Posterior cingulate gyrus (tissue), 11 donors: Measurements from ENCODE around the gene C1R.
"Not testable (repeated sequence)": the region's sequence is repeated elsewhere in the genome, so short reads cannot be mapped to it uniquely, and the experiment has no call there.

ENCODE experiments used
- DNase-seq, 10 donors: peaks; one replicate each; pipeline versions ENCODE4 v3.0.0 to v3.0.0-alpha.2; 2020 to 2021; ENCODE audit warnings: mixed read lengths in 3 of 10
- intact Hi-C: fragments of 100-400 bp; cut with DNase I; formaldehyde crosslinking; loops from one replicate; pipeline ENCODE4 v1.15.1; 2023

Gene C1R

DNA sequence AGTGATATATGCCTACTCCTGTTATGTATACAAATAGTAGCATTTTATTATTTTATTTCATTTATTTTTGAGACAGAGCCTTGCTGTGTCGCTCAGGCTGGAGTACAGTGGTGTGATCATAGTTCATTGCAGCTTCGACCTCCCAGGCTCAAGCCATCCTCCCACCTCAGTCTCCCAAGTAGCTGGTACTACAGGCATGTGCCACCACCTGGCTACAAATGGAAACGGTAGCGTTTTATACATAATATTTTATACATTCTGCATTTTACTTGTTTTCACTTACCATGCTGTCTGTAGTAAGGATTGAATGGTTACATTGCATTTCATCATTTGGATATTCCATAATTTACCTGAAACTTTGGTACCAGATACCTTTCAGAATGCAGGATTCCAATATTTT lies 14.1 kb downstream of the C1R start:
- no peak for DNase-seq
- intact Hi-C loops = no loop called here

DNA sequence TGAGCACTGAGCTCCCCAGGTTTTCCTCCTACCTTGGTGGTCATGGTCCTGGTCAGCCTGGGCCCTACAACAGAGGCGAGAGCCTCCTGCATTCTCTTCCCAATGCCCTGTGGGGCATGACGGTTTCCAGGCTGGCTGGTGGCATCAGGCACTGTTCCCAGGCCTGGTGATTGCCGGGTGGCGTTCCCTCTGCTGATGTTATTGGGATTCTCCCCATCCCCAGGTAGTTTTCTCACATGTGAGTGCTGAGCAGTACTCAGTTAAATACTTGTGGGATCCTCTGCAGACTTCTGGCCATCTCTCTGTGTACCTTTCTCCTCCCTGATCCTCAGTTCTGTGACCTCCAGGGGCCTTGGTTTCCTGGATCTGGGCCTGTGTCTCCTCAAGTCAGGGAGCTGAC lies 15.8 kb downstream of the C1R start:
- DNase-seq = no peak
- intact Hi-C loops = no loop called here

- no peak for DNase-seq
- intact Hi-C loops = no loop called here
Observed at GRCh38 chr12:7075939-7076338, 16.3 kb downstream of the C1R start.

DNA sequence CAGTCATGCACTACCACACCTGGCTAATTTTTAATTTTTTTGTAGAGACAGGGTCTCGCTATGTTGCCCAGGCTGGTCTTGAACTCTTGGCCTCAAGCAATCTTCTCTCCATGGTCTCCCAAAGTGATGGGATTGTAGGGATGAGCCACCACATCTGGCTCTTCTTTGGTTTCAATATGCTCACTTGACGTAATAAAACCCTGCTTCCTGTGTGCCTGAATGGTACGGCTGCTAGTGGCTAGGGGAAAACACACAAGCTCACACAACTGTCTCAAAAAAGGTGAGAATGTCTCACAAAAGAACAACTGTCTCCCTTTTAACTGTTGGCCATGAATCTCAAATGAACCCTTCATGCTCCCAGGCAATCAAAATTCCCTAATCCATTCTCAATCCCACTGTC lies 16.7 kb downstream of the C1R start:
- intact Hi-C loops = no loop called here
- DNase-seq = no peak

- intact Hi-C loops = no loop called here
- DNase-seq = no peak
Observed at GRCh38 chr12:7073946-7074345, 18.3 kb downstream of the C1R start.

DNA sequence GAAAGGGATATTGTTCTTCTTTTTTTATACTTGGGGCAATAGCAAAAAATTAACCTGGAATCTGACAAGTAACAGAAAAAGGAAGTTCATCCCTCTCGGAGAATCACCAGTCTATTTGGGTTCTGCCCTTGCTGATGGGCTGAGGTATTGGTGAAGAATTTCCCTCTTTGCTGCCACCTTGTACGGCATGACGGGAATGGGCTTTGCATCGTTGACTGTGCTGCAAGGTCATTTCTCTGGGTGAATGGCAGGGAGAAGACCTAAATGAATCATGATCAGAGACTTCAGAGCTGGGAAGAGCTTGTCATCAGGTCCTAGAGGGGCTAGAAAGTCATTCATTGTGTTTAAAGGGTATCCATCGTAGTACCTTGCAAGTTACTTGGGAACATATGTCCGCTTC lies 19.7 kb downstream of the C1R start:
- intact Hi-C loops = no loop called here
- no peak for DNase-seq

DNA sequence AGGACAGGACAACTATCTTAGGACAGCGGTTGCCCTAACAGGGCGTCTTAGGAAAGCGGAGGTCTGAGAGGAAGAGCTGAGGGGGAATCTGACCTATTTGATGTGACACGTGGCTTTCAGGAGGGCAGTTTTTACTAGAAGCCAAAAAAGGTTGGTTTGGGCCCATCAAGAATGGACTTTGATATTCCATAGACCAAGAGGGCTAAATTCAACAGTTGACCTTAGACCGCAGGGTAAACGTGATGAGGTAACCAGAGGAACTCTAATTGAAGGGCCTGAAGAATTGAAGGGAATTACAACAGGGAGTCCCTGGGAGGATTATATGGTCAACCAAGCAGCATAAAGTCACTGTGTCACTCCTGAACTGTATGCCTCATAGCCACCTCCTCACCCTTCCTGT lies 20.2 kb downstream of the C1R start:
- no peak for DNase-seq
- intact Hi-C loops = no loop called here

GRCh38 chr12:7069386-7069785 lies 22.9 kb downstream of the C1R start:
- intact Hi-C loops = no loop called here
- no peak for DNase-seq

DNA sequence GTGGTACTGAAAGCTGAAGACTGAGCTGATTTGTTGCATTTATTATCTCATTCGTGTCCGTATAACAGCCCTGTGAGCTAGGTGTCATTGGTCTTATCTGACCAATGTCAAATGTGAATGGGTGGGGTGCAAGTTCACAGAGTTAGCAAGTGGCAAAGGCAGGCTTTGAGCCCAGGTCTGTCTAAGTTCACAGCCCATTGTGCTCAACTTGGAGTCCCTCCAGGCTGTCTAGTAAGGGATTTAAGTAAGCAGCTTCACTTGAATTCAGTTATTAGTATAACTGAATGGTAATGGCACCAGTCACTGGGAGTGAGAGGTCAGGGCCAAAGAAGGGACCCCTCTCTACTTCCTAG lies 23.3 kb downstream of the C1R start:
- intact Hi-C loops = no loop called here
- no peak for DNase-seq

DNA sequence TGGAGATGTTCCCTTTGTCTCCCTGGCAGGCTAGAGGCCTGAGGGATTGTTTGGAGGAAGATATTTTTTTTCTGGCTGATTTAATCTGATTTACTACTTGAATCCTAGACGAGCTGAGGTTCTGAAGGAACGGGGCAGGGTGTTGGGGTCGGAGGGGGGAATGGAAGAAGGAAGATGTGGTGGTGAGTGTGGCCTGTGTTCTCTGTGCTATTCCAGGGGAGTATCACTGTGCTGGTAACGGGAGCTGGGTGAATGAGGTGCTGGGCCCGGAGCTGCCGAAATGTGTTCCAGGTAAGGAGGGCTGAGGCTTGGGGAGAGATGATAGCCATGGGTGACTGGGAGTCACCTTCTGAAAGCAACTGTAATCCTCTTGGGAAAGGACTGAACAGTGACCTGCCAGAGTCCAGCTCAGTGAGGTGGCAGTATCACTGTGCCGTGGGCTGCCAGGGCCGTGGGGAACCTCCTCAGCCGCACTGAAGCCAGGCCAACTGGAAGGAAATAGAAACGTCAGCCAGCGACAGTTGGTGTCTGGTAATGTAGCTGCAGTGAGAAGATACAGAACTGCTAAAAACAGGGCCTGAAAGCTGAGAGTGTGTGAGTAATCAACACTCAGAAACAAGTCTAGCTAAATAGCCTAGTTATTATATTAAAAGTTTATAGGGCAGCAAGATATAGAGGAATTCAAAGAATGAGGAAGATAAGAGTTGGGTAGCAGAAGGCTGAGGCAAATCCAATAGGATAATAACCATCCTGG lies 23.8 kb downstream of the C1R start:
- DNase-seq = peak in 3 of 10 donors; percentile 24 to 43 (median 36)
- intact Hi-C loops = no loop called here

- intact Hi-C loops = no loop called here
- DNase-seq = no peak
Observed at GRCh38 chr12:7067096-7067495, 25.1 kb downstream of the C1R start.

DNA sequence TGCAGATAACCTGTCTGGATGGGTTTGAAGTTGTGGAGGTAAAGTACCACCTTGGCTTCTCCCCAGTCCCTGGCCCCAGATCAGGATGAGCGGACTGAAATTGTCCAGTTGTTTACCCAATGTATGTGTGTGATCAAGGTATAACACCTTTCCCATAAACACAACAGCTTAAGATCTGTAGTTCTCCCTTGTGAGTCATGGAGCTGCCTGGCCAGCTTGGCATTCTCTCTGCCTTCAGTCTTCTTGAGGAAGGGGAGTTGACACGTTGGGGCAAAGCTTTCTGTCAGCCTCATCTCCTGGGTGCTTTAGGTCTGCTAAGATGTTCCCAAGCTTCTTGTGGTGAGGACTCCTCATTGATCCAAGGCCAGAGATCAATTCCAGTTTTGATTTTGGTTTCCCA lies 25.6 kb downstream of the C1R start:
- intact Hi-C loops = no loop called here
- DNase-seq = no peak

- intact Hi-C loops = no loop called here
Observed at GRCh38 chr12:7065073-7065623, 27.1 kb downstream of the C1R start.

DNA sequence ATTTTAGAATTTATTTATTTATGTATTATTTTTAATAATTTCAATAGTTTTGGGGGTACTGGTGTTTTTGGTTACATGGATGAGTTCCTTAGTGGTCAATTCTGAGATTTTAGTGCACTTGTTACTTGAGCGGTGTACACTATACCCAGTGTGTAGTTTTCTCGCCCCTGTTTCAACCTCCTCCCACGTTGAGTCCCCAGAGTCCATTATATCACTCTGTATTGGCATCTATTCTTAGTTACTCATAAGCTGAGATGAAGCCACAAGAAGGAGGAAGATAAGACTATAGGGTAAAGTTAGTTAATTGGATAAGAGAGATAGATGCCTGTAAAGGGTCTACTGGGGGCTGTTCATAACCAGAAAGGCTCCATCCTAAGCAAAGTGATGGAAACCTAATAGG lies 27.7 kb downstream of the C1R start:
- intact Hi-C loops = no loop called here
- no peak for DNase-seq

More at GRCh38 chr12:7065073-7065623, 27.1 kb downstream of the C1R start:
- DNase-seq = no peak

DNA sequence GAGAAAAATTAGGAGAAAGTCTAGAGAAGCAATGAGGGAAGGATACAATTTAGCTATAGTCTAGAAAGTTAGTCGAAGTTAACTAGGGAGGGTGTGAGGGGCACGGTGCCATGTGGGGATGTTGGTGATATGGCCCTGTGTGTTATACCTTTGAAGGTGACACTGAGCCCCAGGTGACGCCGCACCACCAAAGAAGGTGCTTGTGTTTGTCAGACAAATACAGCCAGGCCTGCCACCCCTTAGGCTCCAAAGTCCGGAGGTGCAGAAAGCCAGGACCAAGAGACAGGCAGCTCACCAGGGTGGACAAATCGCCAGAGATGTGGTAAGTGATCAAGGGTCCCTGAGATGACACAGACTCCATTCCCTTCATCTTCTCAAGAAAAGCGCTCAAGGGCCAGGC lies 30.6 kb downstream of the C1R start:
- DNase-seq = no peak
- intact Hi-C loops = no loop called here

GRCh38 chr12:7061138-7061537 lies 31.1 kb downstream of the C1R start:
- intact Hi-C loops = no loop called here
- no peak for DNase-seq

DNA sequence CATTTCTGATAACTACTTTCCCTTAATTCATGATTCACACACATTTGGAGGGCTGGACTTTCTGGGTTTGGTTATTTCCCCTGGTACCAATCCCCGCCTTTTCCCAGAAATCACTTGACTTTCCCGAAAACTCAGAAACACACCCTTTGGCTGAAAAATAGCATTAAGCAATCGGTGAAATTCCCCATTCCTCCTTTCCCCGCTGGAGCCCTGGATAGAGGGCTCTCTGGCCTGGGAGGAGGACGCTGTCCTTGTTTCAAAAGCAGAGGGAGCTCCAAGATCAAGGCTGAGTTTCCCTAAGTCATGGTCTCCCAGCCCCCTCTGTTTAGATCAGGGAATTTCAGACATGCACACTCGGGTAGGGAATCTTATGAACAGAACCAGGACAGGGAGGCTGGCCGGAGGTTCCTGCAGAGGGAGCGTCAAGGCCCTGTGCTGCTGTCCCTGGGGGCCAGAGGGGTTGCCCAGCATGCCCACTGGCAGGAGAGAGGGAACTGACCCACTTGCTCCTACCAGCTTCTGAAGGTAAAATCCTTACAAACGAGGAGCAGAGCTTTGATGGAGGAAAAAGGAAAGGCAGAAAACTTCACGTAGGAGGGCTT lies 31.8 kb downstream of the C1R start, which contains the start of gene C1S:
Gene C1S, plus strand, starts transcription at position 366 of the 602 bp plus-strand sequence. CDS start 1,195 bp downstream, outside the sequence.
- DNase-seq = peak in 2 of 10 donors; percentile 8 to 10
- intact Hi-C loops = no loop called here

DNA sequence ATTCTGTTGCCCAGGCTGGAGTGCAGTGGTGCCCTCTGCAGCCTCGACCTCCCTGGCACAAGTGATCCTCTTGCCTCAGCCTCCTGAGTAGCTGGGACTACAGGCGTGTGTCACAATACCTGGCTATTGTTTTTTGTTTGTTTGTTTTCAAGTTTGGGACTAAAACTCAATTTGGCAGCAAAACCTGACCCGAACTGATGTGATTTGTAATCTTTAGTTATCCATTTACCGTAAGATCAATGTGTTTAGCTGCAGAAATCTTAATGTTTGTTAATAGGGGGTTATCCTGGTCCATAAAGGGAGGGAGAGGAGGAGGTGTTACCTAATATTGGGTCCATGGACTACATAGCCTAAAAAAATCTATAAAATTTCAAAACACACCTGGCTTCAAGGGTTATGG lies 32.5 kb downstream of the C1R start:
- intact Hi-C loops = no loop called here
- no peak for DNase-seq

DNA sequence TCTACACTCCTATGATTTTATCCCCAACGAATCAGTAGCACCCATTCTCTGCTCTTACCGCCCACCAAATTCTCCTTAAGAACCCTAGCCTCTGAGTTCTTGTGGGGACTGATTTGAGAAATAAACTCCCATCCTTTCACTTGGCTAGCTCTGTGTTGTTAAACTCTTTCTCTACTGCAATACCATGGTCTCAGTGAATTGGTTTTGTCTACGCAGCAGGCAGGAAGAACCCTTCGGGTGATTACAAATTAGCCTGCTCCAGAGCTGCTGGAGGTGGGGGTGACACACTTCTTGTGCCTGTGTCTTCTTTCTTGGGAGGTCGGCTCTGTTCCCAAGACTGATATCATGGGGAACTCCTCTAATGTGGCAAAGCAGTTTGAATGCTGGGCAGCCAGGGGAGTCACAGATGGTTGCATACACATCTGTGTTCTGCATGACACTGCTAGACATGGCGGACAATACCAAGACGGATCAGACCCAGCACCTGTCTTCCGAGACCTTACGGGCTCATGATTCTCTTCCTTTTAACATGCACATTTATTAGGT lies 33.3 kb downstream of the C1R start:
- DNase-seq = no peak
- intact Hi-C loops = no loop called here

GRCh38 chr12:7058163-7058845 lies 33.9 kb downstream of the C1R start:
- no peak for DNase-seq
- intact Hi-C loops = no loop called here

GRCh38 chr12:7055736-7056135 lies 36.5 kb downstream of the C1R start:
- intact Hi-C loops, DNase-seq: not testable (repeated sequence)
